ENCODE data around the gene SPAG5. TPM values are rescaled to one million over a fixed set of nuclear protein-coding genes. Genes with fewer than 3 reads are reported as not detected.

The SPAG5 gene
- polyA plus RNA-seq, 1 donor from 2014 or later = 19.9 TPM

- Histone ChIP-seq H3F3A (ENCODE audit: insufficient read depth, low read length, poor library complexity, severe bottlenecking) (no peaks in the 10 kb centered on the region), H3K27ac (ENCODE audit: low read length) (no peak overlapping the region), H4K20me1 (ENCODE audit: insufficient read depth) (no peaks in the 10 kb centered on the region), H3K4me3 (ENCODE audit: low read length) (no peak overlapping the region), H3K4me2 (ENCODE audit: low read length) (no peak overlapping the region), H3K79me2 (replicated peaks; ENCODE audit: insufficient read depth, low read length) (peaks cover 13% of the 10 kb centered on the region), H3K27me3 (ENCODE audit: insufficient read depth, low read depth, low read length) (no peaks in the 10 kb centered on the region), H3K9me2 (ENCODE audit: insufficient read depth, low read length) (no peaks in the 10 kb centered on the region), H3K9me3 (ENCODE audit: low read length) (no peaks in the 10 kb centered on the region), H2AFZ (ENCODE audit: low read depth, low read length) (no peak overlapping the region), H3K36me3 (ENCODE audit: insufficient read depth, low read length) (no peaks in the 10 kb centered on the region), H3K9ac (ENCODE audit: low read length) (no peak overlapping the region)
- TF ChIP-seq EP300 (conservative IDR thresholded peaks at IDR 0.05; ENCODE audit: poor library complexity, severe bottlenecking) (no peak), TAF1 (IDR thresholded peaks at IDR 0.05; ENCODE audit: low read depth) (no peak), EZH2 (IDR thresholded peaks at IDR 0.05; ENCODE audit: borderline replicate concordance, insufficient read depth, low read length, poor library complexity, severe bottlenecking) (no peak), SMC3 (conservative IDR thresholded peaks at IDR 0.05; ENCODE audit: poor library complexity) (no peak), RAD21 (conservative IDR thresholded peaks at IDR 0.05) (no peak), POLR2AphosphoS5 (IDR thresholded peaks at IDR 0.05) (no peak), MXI1 (conservative IDR thresholded peaks at IDR 0.05; ENCODE audit: poor library complexity, severe bottlenecking) (no peak)
- TF ChIP-seq, protein P1, sequence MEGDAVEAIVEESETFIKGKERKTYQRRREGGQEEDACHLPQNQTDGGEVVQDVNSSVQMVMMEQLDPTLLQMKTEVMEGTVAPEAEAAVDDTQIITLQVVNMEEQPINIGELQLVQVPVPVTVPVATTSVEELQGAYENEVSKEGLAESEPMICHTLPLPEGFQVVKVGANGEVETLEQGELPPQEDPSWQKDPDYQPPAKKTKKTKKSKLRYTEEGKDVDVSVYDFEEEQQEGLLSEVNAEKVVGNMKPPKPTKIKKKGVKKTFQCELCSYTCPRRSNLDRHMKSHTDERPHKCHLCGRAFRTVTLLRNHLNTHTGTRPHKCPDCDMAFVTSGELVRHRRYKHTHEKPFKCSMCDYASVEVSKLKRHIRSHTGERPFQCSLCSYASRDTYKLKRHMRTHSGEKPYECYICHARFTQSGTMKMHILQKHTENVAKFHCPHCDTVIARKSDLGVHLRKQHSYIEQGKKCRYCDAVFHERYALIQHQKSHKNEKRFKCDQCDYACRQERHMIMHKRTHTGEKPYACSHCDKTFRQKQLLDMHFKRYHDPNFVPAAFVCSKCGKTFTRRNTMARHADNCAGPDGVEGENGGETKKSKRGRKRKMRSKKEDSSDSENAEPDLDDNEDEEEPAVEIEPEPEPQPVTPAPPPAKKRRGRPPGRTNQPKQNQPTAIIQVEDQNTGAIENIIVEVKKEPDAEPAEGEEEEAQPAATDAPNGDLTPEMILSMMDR (IDR thresholded peaks at IDR 0.05; ENCODE audit: poor library complexity, severe bottlenecking) = no peak
- TF ChIP-seq, protein P2, sequence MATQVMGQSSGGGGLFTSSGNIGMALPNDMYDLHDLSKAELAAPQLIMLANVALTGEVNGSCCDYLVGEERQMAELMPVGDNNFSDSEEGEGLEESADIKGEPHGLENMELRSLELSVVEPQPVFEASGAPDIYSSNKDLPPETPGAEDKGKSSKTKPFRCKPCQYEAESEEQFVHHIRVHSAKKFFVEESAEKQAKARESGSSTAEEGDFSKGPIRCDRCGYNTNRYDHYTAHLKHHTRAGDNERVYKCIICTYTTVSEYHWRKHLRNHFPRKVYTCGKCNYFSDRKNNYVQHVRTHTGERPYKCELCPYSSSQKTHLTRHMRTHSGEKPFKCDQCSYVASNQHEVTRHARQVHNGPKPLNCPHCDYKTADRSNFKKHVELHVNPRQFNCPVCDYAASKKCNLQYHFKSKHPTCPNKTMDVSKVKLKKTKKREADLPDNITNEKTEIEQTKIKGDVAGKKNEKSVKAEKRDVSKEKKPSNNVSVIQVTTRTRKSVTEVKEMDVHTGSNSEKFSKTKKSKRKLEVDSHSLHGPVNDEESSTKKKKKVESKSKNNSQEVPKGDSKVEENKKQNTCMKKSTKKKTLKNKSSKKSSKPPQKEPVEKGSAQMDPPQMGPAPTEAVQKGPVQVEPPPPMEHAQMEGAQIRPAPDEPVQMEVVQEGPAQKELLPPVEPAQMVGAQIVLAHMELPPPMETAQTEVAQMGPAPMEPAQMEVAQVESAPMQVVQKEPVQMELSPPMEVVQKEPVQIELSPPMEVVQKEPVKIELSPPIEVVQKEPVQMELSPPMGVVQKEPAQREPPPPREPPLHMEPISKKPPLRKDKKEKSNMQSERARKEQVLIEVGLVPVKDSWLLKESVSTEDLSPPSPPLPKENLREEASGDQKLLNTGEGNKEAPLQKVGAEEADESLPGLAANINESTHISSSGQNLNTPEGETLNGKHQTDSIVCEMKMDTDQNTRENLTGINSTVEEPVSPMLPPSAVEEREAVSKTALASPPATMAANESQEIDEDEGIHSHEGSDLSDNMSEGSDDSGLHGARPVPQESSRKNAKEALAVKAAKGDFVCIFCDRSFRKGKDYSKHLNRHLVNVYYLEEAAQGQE (IDR thresholded peaks at IDR 0.05; ENCODE audit: borderline replicate concordance) = no peak
These were observed 24.8 kb downstream of the SPAG5 start for GRCh38 chr17:28573966-28574480.

- no peaks in the 10 kb centered on the region for H3K9me3 ChIP-seq (ENCODE audit: low read length)
- TF ChIP-seq, protein P2 (IDR thresholded peaks at IDR 0.05; ENCODE audit: borderline replicate concordance) = no peak
- TF ChIP-seq MXI1 (conservative IDR thresholded peaks at IDR 0.05; ENCODE audit: poor library complexity, severe bottlenecking) = no peak
- TF ChIP-seq RAD21 (conservative IDR thresholded peaks at IDR 0.05) = no peak
- no peak for TF ChIP-seq TAF1 (IDR thresholded peaks at IDR 0.05; ENCODE audit: low read depth)
- TF ChIP-seq EZH2 (IDR thresholded peaks at IDR 0.05; ENCODE audit: borderline replicate concordance, insufficient read depth, low read length, poor library complexity, severe bottlenecking) = no peak
- no peak for TF ChIP-seq POLR2AphosphoS5 (IDR thresholded peaks at IDR 0.05)
- TF ChIP-seq EP300 (conservative IDR thresholded peaks at IDR 0.05; ENCODE audit: poor library complexity, severe bottlenecking) = no peak
- no peaks in the 10 kb centered on the region for H3F3A ChIP-seq (ENCODE audit: insufficient read depth, low read length, poor library complexity, severe bottlenecking)
- no peak overlapping the region for H3K9ac ChIP-seq (ENCODE audit: low read length)
- H3K4me2 ChIP-seq (ENCODE audit: low read length) = no peak overlapping the region
- no peaks in the 10 kb centered on the region for H4K20me1 ChIP-seq (ENCODE audit: insufficient read depth)
- no peak overlapping the region for H3K4me3 ChIP-seq (ENCODE audit: low read length)
- H3K27me3 ChIP-seq (ENCODE audit: insufficient read depth, low read depth, low read length) = no peaks in the 10 kb centered on the region
- H3K9me2 ChIP-seq (ENCODE audit: insufficient read depth, low read length) = no peaks in the 10 kb centered on the region
- H3K79me2 ChIP-seq (replicated peaks; ENCODE audit: insufficient read depth, low read length) = peaks cover 13% of the 10 kb centered on the region
- no peak overlapping the region for H3K27ac ChIP-seq (ENCODE audit: low read length)
- H2AFZ ChIP-seq (ENCODE audit: low read depth, low read length) = no peak overlapping the region
- no peaks in the 10 kb centered on the region for H3K36me3 ChIP-seq (ENCODE audit: insufficient read depth, low read length)
These were observed 25.3 kb downstream of the SPAG5 start for GRCh38 chr17:28573521-28573920.
